GM18868 (cell line): Measurements from ENCODE around the gene PRDM15.
A peak's percentile ranks its signal among the peaks of the same experiment; 100 is the strongest.

Experiments
- ATAC-seq: cut with Tn5 transposase; IDR thresholded peaks from one replicate; pipeline ENCODE4 v1.9.1; 2021; ENCODE audit warnings: mild to moderate bottlenecking, moderate library complexity; ENCODE audit not compliant: unreplicated experiment

The PRDM15 gene

GRCh38 chr21:41866274-41866809, 12.8 kb downstream of the PRDM15 start:
- ATAC-seq: no peak

GRCh38 chr21:41865002-41865777, 14.0 kb downstream of the PRDM15 start:
- ATAC-seq: peak; percentile 57

- ATAC-seq: no peak
Observed at GRCh38 chr21:41864311-41865001, 14.7 kb downstream of the PRDM15 start.

- no peak for ATAC-seq
Observed at GRCh38 chr21:41863439-41863740, 15.8 kb downstream of the PRDM15 start.

GRCh38 chr21:41861987-41862386, 17.2 kb downstream of the PRDM15 start:
- ATAC-seq: no peak

- no peak for ATAC-seq
Observed at GRCh38 chr21:41861255-41861654, 17.9 kb downstream of the PRDM15 start.

- no peak for ATAC-seq
Observed at GRCh38 chr21:41859297-41859980, 19.7 kb downstream of the PRDM15 start.

GRCh38 chr21:41858466-41859296, 20.5 kb downstream of the PRDM15 start:
- no peak for ATAC-seq

GRCh38 chr21:41857771-41858300, 21.3 kb downstream of the PRDM15 start:
- no peak for ATAC-seq

GRCh38 chr21:41856572-41856971, 22.6 kb downstream of the PRDM15 start:
- no peak for ATAC-seq

- no peak for ATAC-seq
Observed at GRCh38 chr21:41854426-41854995, 24.6 kb downstream of the PRDM15 start.

GRCh38 chr21:41852929-41853320, 26.2 kb downstream of the PRDM15 start:
- ATAC-seq: no peak

GRCh38 chr21:41852151-41852928, 26.8 kb downstream of the PRDM15 start:
- ATAC-seq: no peak

- ATAC-seq: no peak
Observed at GRCh38 chr21:41851090-41851790, 27.9 kb downstream of the PRDM15 start.

GRCh38 chr21:41850085-41850484, 29.1 kb downstream of the PRDM15 start:
- no peak for ATAC-seq

- no peak for ATAC-seq
Observed at GRCh38 chr21:41848958-41849580, 30.1 kb downstream of the PRDM15 start.

- ATAC-seq: no peak
Observed at GRCh38 chr21:41848533-41848932, 30.6 kb downstream of the PRDM15 start.

- no peak for ATAC-seq
Observed at GRCh38 chr21:41847066-41847804, 31.9 kb downstream of the PRDM15 start.
